GM23338 (cell line): ENCODE measurements around the gene IMPACT. TPM values are rescaled to one million over a fixed set of nuclear protein-coding genes. Genes with fewer than 3 reads are reported as not detected.
A peak's percentile ranks its signal among the peaks of the same experiment; 100 is the strongest.

ENCODE experiments used
- ATAC-seq: fragments of 200-7000 bp; cut with Tn5 transposase; 3 replicates; pipeline ENCODE4 v1.9.1; 2020
- DNase-seq: peaks from one replicate; pipeline ENCODE4 v3.0.0-alpha.2; 2015; ENCODE audit warnings: low spot score
- H2AFZ ChIP-seq: fragments of 200-600 bp; sonication (generic); 2 replicates; pipeline ENCODE4 v1.8.0; 2016; ENCODE audit warnings: antibody characterized with exemption, mild to moderate bottlenecking, moderate library complexity
- H3F3A ChIP-seq: fragments of 200-600 bp; sonication (generic); replicated peaks from 2 replicates; pipeline ENCODE4 v1.8.0; 2017; ENCODE audit warnings: antibody characterized with exemption, mixed run types, low read depth
- H3K27ac ChIP-seq: fragments of 200-600 bp; sonication (generic); 2 replicates; pipeline ENCODE4 v1.6.1; 2016; ENCODE audit warnings: low read depth
- H3K27me3 ChIP-seq: fragments of 200-600 bp; sonication (generic); 2 replicates; pipeline ENCODE4 v1.8.0; 2016; ENCODE audit warnings: mild to moderate bottlenecking, mixed run types, moderate library complexity; ENCODE audit not compliant: insufficient read depth
- H3K36me3 ChIP-seq: fragments of 200-600 bp; sonication (generic); 2 replicates; pipeline ENCODE4 v1.8.0; 2016; ENCODE audit warnings: mild to moderate bottlenecking; ENCODE audit not compliant: insufficient read depth
- H3K4me1 ChIP-seq: fragments of 200-600 bp; sonication (generic); 2 replicates; pipeline ENCODE4 v1.8.0; 2016; ENCODE audit warnings: mild to moderate bottlenecking, moderate library complexity; ENCODE audit not compliant: insufficient read depth
- H3K4me2 ChIP-seq: fragments of 200-600 bp; sonication (generic); 2 replicates; pipeline ENCODE4 v1.7.1; 2017; ENCODE audit warnings: mixed run types
- H3K4me3 ChIP-seq: fragments of 200-600 bp; sonication (generic); 2 replicates; pipeline ENCODE4 v1.6.1; 2016; ENCODE audit warnings: mixed run types
- H3K79me2 ChIP-seq: fragments of 200-600 bp; sonication (generic); replicated peaks from 2 replicates; pipeline ENCODE4 v1.8.0; 2017; ENCODE audit warnings: mild to moderate bottlenecking; ENCODE audit not compliant: insufficient read depth
- H3K9me2 ChIP-seq: fragments of 200-600 bp; sonication (generic); 2 replicates; pipeline ENCODE4 v1.8.0; 2017; ENCODE audit not compliant: insufficient read depth
- H4K20me1 ChIP-seq: fragments of 200-600 bp; sonication (generic); replicated peaks from 2 replicates; pipeline ENCODE4 v1.8.0; 2017; ENCODE audit warnings: mild to moderate bottlenecking; ENCODE audit not compliant: insufficient read depth
- H3K27ac Mint-ChIP-seq: 2 replicates; pipeline ENCODE4 v1.8.0; 2020; ENCODE audit warnings: inconsistent platforms, mild to moderate bottlenecking, moderate library complexity, mixed read lengths
- H3K27me3 Mint-ChIP-seq: 3 replicates; pipeline ENCODE4 v1.8.0; 2022; ENCODE audit warnings: low read depth, mild to moderate bottlenecking, moderate library complexity, mixed read lengths, inconsistent platforms; ENCODE audit not compliant: insufficient read depth, poor library complexity
- H3K36me3 Mint-ChIP-seq: 3 replicates; pipeline ENCODE4 v1.8.0; 2021; ENCODE audit warnings: low read depth, mild to moderate bottlenecking, inconsistent platforms, moderate library complexity, mixed read lengths
- H3K4me1 Mint-ChIP-seq: 3 replicates; pipeline ENCODE4 v1.8.0; 2020; ENCODE audit warnings: mild to moderate bottlenecking, inconsistent platforms, mixed read lengths
- H3K4me3 Mint-ChIP-seq: 3 replicates; pipeline ENCODE4 v1.8.0; 2021; ENCODE audit warnings: moderate library complexity, mild to moderate bottlenecking, inconsistent platforms, mixed read lengths
- H3K9me3 Mint-ChIP-seq: 3 replicates; pipeline ENCODE4 v1.8.0; 2020; ENCODE audit warnings: moderate library complexity, mild to moderate bottlenecking, inconsistent platforms, mixed read lengths
- CREB1 ChIP-seq: fragments of 250-450 bp; sonication (Bioruptor Pico); IDR thresholded peaks from 2 replicates; pipeline ENCODE4 v1.5.0; 2020; ENCODE audit warnings: low read depth, mild to moderate bottlenecking, moderate library complexity
- ETS1 ChIP-seq: IDR thresholded peaks from 2 replicates; pipeline ENCODE4 v1.6.1; 2016; ENCODE audit warnings: antibody characterized with exemption
- EZH2 ChIP-seq: fragments of 200-600 bp; sonication (generic); IDR thresholded peaks from one replicate; pipeline ENCODE4 v1.8.0; 2017; ENCODE audit warnings: antibody characterized with exemption, mild to moderate bottlenecking, low read depth; ENCODE audit not compliant: unreplicated experiment
- EZH2phosphoT487 ChIP-seq: fragments of 200-600 bp; sonication (generic); IDR thresholded peaks from one replicate; pipeline ENCODE4 v1.8.1; 2018; ENCODE audit warnings: antibody characterized with exemption; ENCODE audit not compliant: unreplicated experiment
- NANOG ChIP-seq: IDR thresholded peaks from 2 replicates; pipeline ENCODE4 v1.6.1; 2016; ENCODE audit warnings: antibody characterized with exemption, borderline replicate concordance
- POLR2AphosphoS5 ChIP-seq: IDR thresholded peaks from 2 replicates; pipeline ENCODE4 v1.6.1; 2016; ENCODE audit warnings: antibody characterized with exemption, low read depth
- REST ChIP-seq: IDR thresholded peaks from one replicate; pipeline ENCODE4 v1.6.1; 2018; ENCODE audit warnings: antibody characterized with exemption; ENCODE audit not compliant: unreplicated experiment
- STAT1 ChIP-seq: IDR thresholded peaks from one replicate; pipeline ENCODE4 v1.6.1; 2016; ENCODE audit warnings: antibody characterized with exemption; ENCODE audit not compliant: unreplicated experiment
- ZNF114 ChIP-seq: fragments of 250-450 bp; sonication (Bioruptor Pico); IDR thresholded peaks from 2 replicates; pipeline ENCODE4 v1.5.0; 2020; ENCODE audit warnings: mild to moderate bottlenecking, moderate library complexity
- ZNF462 ChIP-seq: fragments of 250-450 bp; sonication (Bioruptor Pico); IDR thresholded peaks from 2 replicates; pipeline ENCODE4 v1.5.0; 2020; ENCODE audit warnings: mild to moderate bottlenecking, moderate library complexity
- polyA plus RNA-seq: library from polyadenylated mRNA; unstranded; fragments of >200 nt; fragmentation: Nextera tagmentation; extraction: Ambion mirVana; gene quantifications from 2 replicates; pipeline ENCODE4 v1.2.1, GENCODE V29; 2016
- total RNA-seq: library from RNA; depleted of rRNA; stranded (reverse); fragments of >200 nt; shearing (Covaris generic); gene quantifications from 2 replicates; pipeline ENCODE4 v1.2.3, GENCODE V29; 2014

The IMPACT gene
- total and polyA plus RNA-seq, 2 experiments from 2014 or later: 42.1 to 47.6 TPM

GRCh38 chr18:24460388-24460787 is 33.9 kb downstream of the IMPACT start, which contains the start of gene HRH4:
TSS of gene HRH4 (plus strand) at chr18:24460637. CDS start at chr18:24460729, 92 bp downstream.
- ATAC-seq (no peak), DNase-seq (no peak)
- no peaks in the 10 kb centered on the region for H3K79me2 ChIP-seq
- no peak within 1 kb of the TSS for H2AFZ ChIP-seq
- no peaks in the 10 kb centered on the region for H3K9me2 ChIP-seq
- no peaks in the 10 kb centered on the region for H3K4me1 ChIP-seq
- H3K27ac ChIP-seq: no peak within 1 kb of the TSS
- Mint-ChIP-seq H3K9me3 (peaks cover 3% of the 10 kb centered on the region; the same call in 1 of the 3 replicates), H3K4me3 (no peak within 1 kb of the TSS), H3K27me3 (peaks cover 4% of the 10 kb centered on the region), H3K36me3 (peaks cover 12% of the 10 kb centered on the region; the same call in 2 of the 3 replicates), H3K4me1 (peaks cover 6% of the 10 kb centered on the region; the same call in 2 of the 3 replicates), H3K27ac (no peak within 1 kb of the TSS)
- H4K20me1 ChIP-seq: no peaks in the 10 kb centered on the region
- H3F3A ChIP-seq: no peaks in the 10 kb centered on the region
- no peak for TF ChIP-seq ETS1
- TF ChIP-seq EZH2: no peak
- TF ChIP-seq STAT1: no peak
- H3K4me2 ChIP-seq: no peak within 1 kb of the TSS
- H3K36me3 ChIP-seq: no peaks in the 10 kb centered on the region
- no peaks in the 10 kb centered on the region for H3K27me3 ChIP-seq
- no peak within 1 kb of the TSS for H3K4me3 ChIP-seq

- H3K9me3 Mint-ChIP-seq: peaks cover 3% of the 10 kb centered on the region; the same call in 1 of the 3 replicates
- H2AFZ ChIP-seq: no peak overlapping the region
- H4K20me1 ChIP-seq: no peaks in the 10 kb centered on the region
- H3K27me3 ChIP-seq: no peaks in the 10 kb centered on the region
- H3K4me1 ChIP-seq: no peaks in the 10 kb centered on the region
- no peak for ATAC-seq
- H3K36me3 Mint-ChIP-seq: peaks cover 6% of the 10 kb centered on the region; the same call in 2 of the 3 replicates
- H3K79me2 ChIP-seq: no peaks in the 10 kb centered on the region
- H3K36me3 ChIP-seq: no peaks in the 10 kb centered on the region
- H3K4me3 Mint-ChIP-seq: no peak overlapping the region
- H3K27me3 Mint-ChIP-seq: peaks cover 4% of the 10 kb centered on the region
- no peaks in the 10 kb centered on the region for H3K9me2 ChIP-seq
- no peak overlapping the region for H3K4me2 ChIP-seq
- no peaks in the 10 kb centered on the region for H3F3A ChIP-seq
- H3K27ac Mint-ChIP-seq: 0 out of 2 replicates have a peak overlapping the region, but pooled peaks have one; percentile 17
- H3K4me1 Mint-ChIP-seq: peaks cover 6% of the 10 kb centered on the region; the same call in 2 of the 3 replicates
- H3K27ac ChIP-seq: no peak overlapping the region
- no peak overlapping the region for H3K4me3 ChIP-seq
- no peak for DNase-seq
- TF ChIP-seq ZNF114 (CRISPR knock-in tag) (no peak), EZH2phosphoT487 (no peak), ETS1 (no peak), NANOG (no peak), REST (no peak), STAT1 (no peak), ZNF462 (no peak), CREB1 (CRISPR knock-in tag) (no peak), POLR2AphosphoS5 (no peak)
Measured at GRCh38 chr18:24461996-24462395, 35.5 kb downstream of the IMPACT start.
